HUDEP-2 (cell line): ENCODE results near the gene UPF1.
A peak's percentile ranks its signal among the peaks of the same experiment; 100 is the strongest.
"Not testable (repeated sequence)": the region's sequence is repeated elsewhere in the genome, so short reads cannot be mapped to it uniquely, and the experiment has no call there.

Source experiments
- DNase-seq, 76 experiments: peaks; one replicate each; lab custom pipeline; 2025; ENCODE audit not compliant: unreplicated experiment in 76 of 76; lab: John Stamatoyannopoulos, UW

Gene UPF1

GRCh38 chr19:18908917-18909619 lies 77.3 kb downstream of the UPF1 start:
- DNase-seq, result no peak

GRCh38 chr19:18910010-18910409 lies 78.3 kb downstream of the UPF1 start:
- DNase-seq, result no peak

- no peak for DNase-seq
These were observed 79.2 kb downstream of the UPF1 start for GRCh38 chr19:18910801-18911436.

GRCh38 chr19:18912933-18913332 lies 81.2 kb downstream of the UPF1 start:
- DNase-seq, result no peak

- no peak for DNase-seq
These were observed 81.7 kb downstream of the UPF1 start for GRCh38 chr19:18913466-18913865.

GRCh38 chr19:18915639-18916038 lies 83.9 kb downstream of the UPF1 start:
- peak in 62 of 76 experiments; percentile 14 to 81 (median 61) for DNase-seq

GRCh38 chr19:18917593-18917992 lies 85.8 kb downstream of the UPF1 start:
- DNase-seq, result not testable (repeated sequence)
